GM23338 (cell line): ENCODE data around the gene MPHOSPH9. TPM values are rescaled to one million over a fixed set of nuclear protein-coding genes. Genes with fewer than 3 reads are reported as not detected.
"Not testable (repeated sequence)": the region's sequence is repeated elsewhere in the genome, so short reads cannot be mapped to it uniquely, and the experiment has no call there.

Experiments used
- ATAC-seq: fragments of 200-7000 bp; cut with Tn5 transposase; 3 replicates; pipeline ENCODE4 v1.9.1; 2020
- DNase-seq: peaks from one replicate; pipeline ENCODE4 v3.0.0-alpha.2; 2015; ENCODE audit warnings: low spot score
- H2AFZ ChIP-seq: fragments of 200-600 bp; sonication (generic); 2 replicates; pipeline ENCODE4 v1.8.0; 2016; ENCODE audit warnings: antibody characterized with exemption, mild to moderate bottlenecking, moderate library complexity
- H3F3A ChIP-seq: fragments of 200-600 bp; sonication (generic); replicated peaks from 2 replicates; pipeline ENCODE4 v1.8.0; 2017; ENCODE audit warnings: antibody characterized with exemption, mixed run types, low read depth
- H3K27ac ChIP-seq: fragments of 200-600 bp; sonication (generic); 2 replicates; pipeline ENCODE4 v1.6.1; 2016; ENCODE audit warnings: low read depth
- H3K27me3 ChIP-seq: fragments of 200-600 bp; sonication (generic); 2 replicates; pipeline ENCODE4 v1.8.0; 2016; ENCODE audit warnings: mild to moderate bottlenecking, mixed run types, moderate library complexity; ENCODE audit not compliant: insufficient read depth
- H3K36me3 ChIP-seq: fragments of 200-600 bp; sonication (generic); 2 replicates; pipeline ENCODE4 v1.8.0; 2016; ENCODE audit warnings: mild to moderate bottlenecking; ENCODE audit not compliant: insufficient read depth
- H3K4me1 ChIP-seq: fragments of 200-600 bp; sonication (generic); 2 replicates; pipeline ENCODE4 v1.8.0; 2016; ENCODE audit warnings: mild to moderate bottlenecking, moderate library complexity; ENCODE audit not compliant: insufficient read depth
- H3K4me2 ChIP-seq: fragments of 200-600 bp; sonication (generic); 2 replicates; pipeline ENCODE4 v1.7.1; 2017; ENCODE audit warnings: mixed run types
- H3K4me3 ChIP-seq: fragments of 200-600 bp; sonication (generic); 2 replicates; pipeline ENCODE4 v1.6.1; 2016; ENCODE audit warnings: mixed run types
- H3K79me2 ChIP-seq: fragments of 200-600 bp; sonication (generic); replicated peaks from 2 replicates; pipeline ENCODE4 v1.8.0; 2017; ENCODE audit warnings: mild to moderate bottlenecking; ENCODE audit not compliant: insufficient read depth
- H3K9me2 ChIP-seq: fragments of 200-600 bp; sonication (generic); 2 replicates; pipeline ENCODE4 v1.8.0; 2017; ENCODE audit not compliant: insufficient read depth
- H4K20me1 ChIP-seq: fragments of 200-600 bp; sonication (generic); replicated peaks from 2 replicates; pipeline ENCODE4 v1.8.0; 2017; ENCODE audit warnings: mild to moderate bottlenecking; ENCODE audit not compliant: insufficient read depth
- H3K27ac Mint-ChIP-seq: 2 replicates; pipeline ENCODE4 v1.8.0; 2020; ENCODE audit warnings: inconsistent platforms, mild to moderate bottlenecking, moderate library complexity, mixed read lengths
- H3K27me3 Mint-ChIP-seq: 3 replicates; pipeline ENCODE4 v1.8.0; 2022; ENCODE audit warnings: low read depth, mild to moderate bottlenecking, moderate library complexity, mixed read lengths, inconsistent platforms; ENCODE audit not compliant: insufficient read depth, poor library complexity
- H3K36me3 Mint-ChIP-seq: 3 replicates; pipeline ENCODE4 v1.8.0; 2021; ENCODE audit warnings: low read depth, mild to moderate bottlenecking, inconsistent platforms, moderate library complexity, mixed read lengths
- H3K4me1 Mint-ChIP-seq: 3 replicates; pipeline ENCODE4 v1.8.0; 2020; ENCODE audit warnings: mild to moderate bottlenecking, inconsistent platforms, mixed read lengths
- H3K4me3 Mint-ChIP-seq: 3 replicates; pipeline ENCODE4 v1.8.0; 2021; ENCODE audit warnings: moderate library complexity, mild to moderate bottlenecking, inconsistent platforms, mixed read lengths
- H3K9me3 Mint-ChIP-seq: 3 replicates; pipeline ENCODE4 v1.8.0; 2020; ENCODE audit warnings: moderate library complexity, mild to moderate bottlenecking, inconsistent platforms, mixed read lengths
- CREB1 ChIP-seq: fragments of 250-450 bp; sonication (Bioruptor Pico); IDR thresholded peaks from 2 replicates; pipeline ENCODE4 v1.5.0; 2020; ENCODE audit warnings: low read depth, mild to moderate bottlenecking, moderate library complexity
- CTCF ChIP-seq, 2 experiments: fragments of 200-600 bp in 1 of 2; sonication (generic) in 1 of 2; conservative IDR thresholded peaks; 2 replicates each; pipeline versions ENCODE4 v1.5.1 to v1.6.1; 2016 to 2017; ENCODE audit warnings: antibody characterized with exemption in 2 of 2, low read depth in 2 of 2, mild to moderate bottlenecking in 2 of 2, moderate library complexity in 1 of 2
- EZH2phosphoT487 ChIP-seq: fragments of 200-600 bp; sonication (generic); IDR thresholded peaks from one replicate; pipeline ENCODE4 v1.8.1; 2018; ENCODE audit warnings: antibody characterized with exemption; ENCODE audit not compliant: unreplicated experiment
- JUNB ChIP-seq: IDR thresholded peaks from one replicate; pipeline ENCODE4 v1.6.1; 2016; ENCODE audit warnings: antibody characterized with exemption; ENCODE audit not compliant: unreplicated experiment
- NANOG ChIP-seq: IDR thresholded peaks from 2 replicates; pipeline ENCODE4 v1.6.1; 2016; ENCODE audit warnings: antibody characterized with exemption, borderline replicate concordance
- STAT1 ChIP-seq: IDR thresholded peaks from one replicate; pipeline ENCODE4 v1.6.1; 2016; ENCODE audit warnings: antibody characterized with exemption; ENCODE audit not compliant: unreplicated experiment
- ZNF331 ChIP-seq: fragments of 250-450 bp; sonication (Bioruptor Pico); IDR thresholded peaks from 2 replicates; pipeline ENCODE4 v1.5.0; 2020; ENCODE audit warnings: low read depth, mild to moderate bottlenecking, moderate library complexity
- ZNF462 ChIP-seq: fragments of 250-450 bp; sonication (Bioruptor Pico); IDR thresholded peaks from 2 replicates; pipeline ENCODE4 v1.5.0; 2020; ENCODE audit warnings: mild to moderate bottlenecking, moderate library complexity
- polyA plus RNA-seq: library from polyadenylated mRNA; unstranded; fragments of >200 nt; fragmentation: Nextera tagmentation; extraction: Ambion mirVana; gene quantifications from 2 replicates; pipeline ENCODE4 v1.2.1, GENCODE V29; 2016
- total RNA-seq: library from RNA; depleted of rRNA; stranded (reverse); fragments of >200 nt; shearing (Covaris generic); gene quantifications from 2 replicates; pipeline ENCODE4 v1.2.3, GENCODE V29; 2014
- TF ChIP-seq, protein P1 (sequence below): IDR thresholded peaks from one replicate; pipeline ENCODE4 v1.6.1; 2018; ENCODE audit warnings: antibody characterized with exemption; ENCODE audit not compliant: unreplicated experiment

The MPHOSPH9 gene
- total and polyA plus RNA-seq, 2 experiments from 2014 or later = 30.5 to 77.9 TPM

DNA sequence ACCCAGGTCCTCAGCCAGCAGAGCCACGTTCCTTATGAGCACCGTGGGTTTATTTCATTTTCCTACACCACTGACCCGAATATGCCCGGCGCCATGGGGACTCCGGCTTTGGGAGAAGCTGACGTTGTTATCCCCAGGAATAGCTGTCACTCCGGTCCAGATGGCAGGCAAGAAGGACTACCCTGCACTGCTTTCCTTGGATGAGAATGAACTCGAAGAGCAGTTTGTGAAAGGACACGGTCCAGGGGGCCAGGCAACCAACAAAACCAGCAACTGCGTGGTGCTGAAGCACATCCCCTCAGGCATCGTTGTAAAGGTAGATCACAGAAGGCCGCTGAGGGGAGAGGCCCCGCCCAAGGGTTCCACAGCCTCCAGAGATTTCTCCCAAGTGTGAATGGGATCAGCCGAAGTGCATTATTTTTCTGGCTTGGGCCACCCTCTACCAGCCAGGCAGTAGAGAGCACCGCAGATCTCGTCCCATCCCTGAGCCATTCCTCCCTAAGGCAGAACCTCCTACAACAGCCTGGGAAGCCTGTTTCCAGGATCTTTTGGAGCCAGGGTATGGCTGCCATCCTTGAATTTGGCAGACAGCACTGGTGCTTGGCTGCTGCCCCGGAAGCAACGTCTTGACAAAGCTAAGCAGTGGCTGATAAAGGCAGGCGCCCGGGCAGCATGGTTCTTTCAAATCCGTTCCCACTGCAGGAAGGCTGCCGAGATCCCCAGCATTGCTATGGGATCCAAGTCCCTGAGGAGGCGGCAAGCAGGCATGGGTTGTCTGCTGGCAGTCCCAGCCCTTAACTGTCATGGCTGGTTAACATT, 20.9 kb upstream of the MPHOSPH9 start:
- Mint-ChIP-seq H3K36me3 (peaks cover 80% of the 10 kb centered on the region), H3K27me3 (no peaks in the 10 kb centered on the region), H3K4me3 (no peak overlapping the region; the same call in 2 of the 3 replicates), H3K9me3 (peaks cover 17% of the 10 kb centered on the region), H3K4me1 (peaks cover 17% of the 10 kb centered on the region), H3K27ac (no peak overlapping the region)
- Histone ChIP-seq H3K4me1 (peaks cover 4% of the 10 kb centered on the region; the same call in 1 of the 2 replicates), H4K20me1 (peaks cover 23% of the 10 kb centered on the region), H2AFZ (no peak overlapping the region), H3F3A (peaks cover 26% of the 10 kb centered on the region; the same call in 1 of the 2 replicates), H3K9me2 (no peaks in the 10 kb centered on the region), H3K4me3 (no peak overlapping the region), H3K36me3 (peaks cover 15% of the 10 kb centered on the region; the same call in 1 of the 2 replicates), H3K79me2 (peaks cover 34% of the 10 kb centered on the region), H3K27ac (peak overlapping the region; percentile 50; the same call in 1 of the 2 replicates), H3K27me3 (no peaks in the 10 kb centered on the region), H3K4me2 (no peak overlapping the region)
- no peak for ATAC-seq
- TF ChIP-seq EZH2phosphoT487 = no peak
- no peak for TF ChIP-seq ZNF462 (CRISPR knock-in tag)
- TF ChIP-seq STAT1 = no peak
- no peak for TF ChIP-seq JUNB
- TF ChIP-seq CREB1 (CRISPR knock-in tag) = no peak
- no peak for TF ChIP-seq CTCF (conservative IDR thresholded peaks at IDR 0.05; ENCODE audit: low read depth in 2 of 2)
- TF ChIP-seq ZNF331 (CRISPR knock-in tag) = no peak
- TF ChIP-seq NANOG = no peak
- TF ChIP-seq, protein P1, sequence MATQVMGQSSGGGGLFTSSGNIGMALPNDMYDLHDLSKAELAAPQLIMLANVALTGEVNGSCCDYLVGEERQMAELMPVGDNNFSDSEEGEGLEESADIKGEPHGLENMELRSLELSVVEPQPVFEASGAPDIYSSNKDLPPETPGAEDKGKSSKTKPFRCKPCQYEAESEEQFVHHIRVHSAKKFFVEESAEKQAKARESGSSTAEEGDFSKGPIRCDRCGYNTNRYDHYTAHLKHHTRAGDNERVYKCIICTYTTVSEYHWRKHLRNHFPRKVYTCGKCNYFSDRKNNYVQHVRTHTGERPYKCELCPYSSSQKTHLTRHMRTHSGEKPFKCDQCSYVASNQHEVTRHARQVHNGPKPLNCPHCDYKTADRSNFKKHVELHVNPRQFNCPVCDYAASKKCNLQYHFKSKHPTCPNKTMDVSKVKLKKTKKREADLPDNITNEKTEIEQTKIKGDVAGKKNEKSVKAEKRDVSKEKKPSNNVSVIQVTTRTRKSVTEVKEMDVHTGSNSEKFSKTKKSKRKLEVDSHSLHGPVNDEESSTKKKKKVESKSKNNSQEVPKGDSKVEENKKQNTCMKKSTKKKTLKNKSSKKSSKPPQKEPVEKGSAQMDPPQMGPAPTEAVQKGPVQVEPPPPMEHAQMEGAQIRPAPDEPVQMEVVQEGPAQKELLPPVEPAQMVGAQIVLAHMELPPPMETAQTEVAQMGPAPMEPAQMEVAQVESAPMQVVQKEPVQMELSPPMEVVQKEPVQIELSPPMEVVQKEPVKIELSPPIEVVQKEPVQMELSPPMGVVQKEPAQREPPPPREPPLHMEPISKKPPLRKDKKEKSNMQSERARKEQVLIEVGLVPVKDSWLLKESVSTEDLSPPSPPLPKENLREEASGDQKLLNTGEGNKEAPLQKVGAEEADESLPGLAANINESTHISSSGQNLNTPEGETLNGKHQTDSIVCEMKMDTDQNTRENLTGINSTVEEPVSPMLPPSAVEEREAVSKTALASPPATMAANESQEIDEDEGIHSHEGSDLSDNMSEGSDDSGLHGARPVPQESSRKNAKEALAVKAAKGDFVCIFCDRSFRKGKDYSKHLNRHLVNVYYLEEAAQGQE = no peak
- no peak for DNase-seq

- not testable (repeated sequence) for H3K9me2 ChIP-seq, H3K27ac Mint-ChIP-seq, H2AFZ ChIP-seq, H3K4me1 ChIP-seq, H3K27me3 ChIP-seq, H3K4me3 Mint-ChIP-seq, H3K4me3 ChIP-seq, ATAC-seq, H3K27me3 Mint-ChIP-seq, DNase-seq, H3K4me2 ChIP-seq, H3K27ac ChIP-seq
- H3K9me3 Mint-ChIP-seq = peaks cover 31% of the 10 kb centered on the region
- peaks cover 80% of the 10 kb centered on the region for H3K36me3 Mint-ChIP-seq
- H3K36me3 ChIP-seq = 0 out of 2 replicates have a peak, but pooled peaks cover 14% of the 10 kb centered on the region
- H3F3A ChIP-seq = peaks cover 20% of the 10 kb centered on the region; the same call in 1 of the 2 replicates
- H3K4me1 Mint-ChIP-seq = peaks cover 17% of the 10 kb centered on the region
- peaks cover 22% of the 10 kb centered on the region for H4K20me1 ChIP-seq
- H3K79me2 ChIP-seq = peaks cover 42% of the 10 kb centered on the region
Measured at GRCh38 chr12:123252365-123252764, 19.4 kb upstream of the MPHOSPH9 start.
